IMR-90 (cell line): Measurements from ENCODE around the gene MRPL23. TPM values are rescaled to one million over a fixed set of nuclear protein-coding genes. Genes with fewer than 3 reads are reported as not detected.

Experiments
- ATAC-seq: fragments of 200-7000 bp; cut with Tn5 transposase; 2 replicates; pipeline ENCODE4 v1.9.1; 2020; ENCODE audit warnings: low read depth, mild to moderate bottlenecking, moderate library complexity
- BruUV-seq: library from RNA; stranded (reverse); fragments of 400-500 nt; replicated peaks from 2 replicates; lab custom pipeline; 2021; lab: Mats Ljungman, UMichigan
- CTCF ChIA-PET: fragments of 300-600 bp; formaldehyde crosslinking; extraction: SDS; loops from one replicate; lab custom pipeline; 2021; ENCODE audit warnings: antibody characterized with exemption; lab: Yijun Ruan, JAX
- POLR2A ChIA-PET: fragments of 300-600 bp; sonication (Branson Sonifier 250); formaldehyde crosslinking; loops from one replicate; lab custom pipeline; 2022; ENCODE audit warnings: antibody characterized with exemption; ENCODE audit not compliant: unreplicated experiment; lab: Charles Lee
- DNase-seq: peaks from one replicate; pipeline ENCODE4 v3.0.0; 2013
- H2AFZ ChIP-seq: replicated peaks from 2 replicates; pipeline ENCODE3; 2013; ENCODE audit warnings: low read length, mild to moderate bottlenecking; ENCODE audit not compliant: poor library complexity
- H2AK5ac ChIP-seq: 2 replicates; pipeline ENCODE4 v1.6.1; 2013; ENCODE audit warnings: low read depth, low read length, inconsistent platforms
- H2AK9ac ChIP-seq: replicated peaks from 2 replicates; pipeline ENCODE3; 2013; ENCODE audit warnings: mild to moderate bottlenecking, low read depth, low read length, moderate library complexity; ENCODE audit not compliant: poor library complexity
- H2BK120ac ChIP-seq: 2 replicates; pipeline ENCODE4 v1.6.1; 2013; ENCODE audit warnings: low read depth, low read length, inconsistent platforms
- H2BK15ac ChIP-seq: 3 replicates; pipeline ENCODE4 v1.6.1; 2013; ENCODE audit warnings: low read depth, low read length, inconsistent platforms
- H2BK20ac ChIP-seq: 2 replicates; pipeline ENCODE4 v1.6.1; 2013; ENCODE audit warnings: low read depth, mild to moderate bottlenecking, inconsistent platforms, low read length, moderate library complexity
- H2BK5ac ChIP-seq: 2 replicates; pipeline ENCODE4 v1.6.1; 2013; ENCODE audit warnings: mild to moderate bottlenecking, low read depth, low read length, inconsistent platforms; ENCODE audit not compliant: poor library complexity, severe bottlenecking
- H3K14ac ChIP-seq: replicated peaks from 2 replicates; pipeline ENCODE4 v1.6.1; 2013; ENCODE audit warnings: low read depth, low read length, inconsistent platforms
- H3K18ac ChIP-seq: 2 replicates; pipeline ENCODE4 v1.6.1; 2013; ENCODE audit warnings: low read depth, low read length, control low read depth
- H3K23ac ChIP-seq: 2 replicates; pipeline ENCODE4 v1.6.1; 2013; ENCODE audit warnings: low read depth, low read length, inconsistent platforms
- H3K27ac ChIP-seq: 2 replicates; pipeline ENCODE4 v1.5.1; 2013; ENCODE audit warnings: mild to moderate bottlenecking, control low read depth, low read length; ENCODE audit not compliant: insufficient read depth
- H3K27me3 ChIP-seq: 2 replicates; pipeline ENCODE4 v1.6.1; 2013; ENCODE audit warnings: low read length; ENCODE audit not compliant: control insufficient read depth, insufficient read depth
- H3K36me3 ChIP-seq: 2 replicates; pipeline ENCODE4 v1.6.1; 2013; ENCODE audit warnings: low read length, mixed read lengths; ENCODE audit not compliant: control insufficient read depth, insufficient read depth
- H3K4ac ChIP-seq: 2 replicates; pipeline ENCODE4 v1.6.1; 2013; ENCODE audit warnings: low read depth, low read length, inconsistent platforms
- H3K4me1 ChIP-seq: 2 replicates; pipeline ENCODE4 v1.6.1; 2013; ENCODE audit warnings: low read length, mixed read lengths; ENCODE audit not compliant: control insufficient read depth, insufficient read depth
- H3K4me2 ChIP-seq: 2 replicates; pipeline ENCODE4 v1.6.1; 2013; ENCODE audit warnings: low read depth, mild to moderate bottlenecking, control low read depth, low read length, moderate library complexity
- H3K4me3 ChIP-seq: 2 replicates; pipeline ENCODE4 v1.5.1; 2013; ENCODE audit warnings: low read depth, mild to moderate bottlenecking, control low read depth, low read length, moderate library complexity; ENCODE audit not compliant: insufficient read depth
- H3K56ac ChIP-seq: 2 replicates; pipeline ENCODE4 v1.6.1; 2013; ENCODE audit warnings: low read length, inconsistent platforms; ENCODE audit not compliant: insufficient read depth; ENCODE audit errors: extremely low read depth
- H3K79me1 ChIP-seq, 2 experiments: 2 replicates each; pipeline ENCODE4 v1.6.1; 2013; ENCODE audit warnings: low read length in 2 of 2, inconsistent platforms in 1 of 2, low read depth in 1 of 2
- H3K9ac ChIP-seq: 2 replicates; pipeline ENCODE4 v1.6.1; 2013; ENCODE audit warnings: low read depth, low read length, control low read depth
- H3K9me1 ChIP-seq: 2 replicates; pipeline ENCODE4 v1.6.1; 2013; ENCODE audit warnings: low read length, inconsistent platforms; ENCODE audit not compliant: insufficient read depth
- H3K9me3 ChIP-seq: 2 replicates; pipeline ENCODE4 v1.6.1; 2013; ENCODE audit warnings: low read length; ENCODE audit not compliant: control insufficient read depth, insufficient read depth
- H4K20me1 ChIP-seq: 2 replicates; pipeline ENCODE4 v1.6.1; 2013; ENCODE audit warnings: low read length, inconsistent platforms; ENCODE audit not compliant: insufficient read depth
- H4K5ac ChIP-seq: 2 replicates; pipeline ENCODE4 v1.6.1; 2013; ENCODE audit warnings: mild to moderate bottlenecking, low read depth, low read length, control low read depth
- H4K8ac ChIP-seq, 2 experiments: 2 replicates each; pipeline ENCODE4 v1.6.1; 2013; ENCODE audit warnings: low read depth in 2 of 2, low read length in 2 of 2, control low read depth in 1 of 2, inconsistent platforms in 1 of 2
- H4K91ac ChIP-seq: 2 replicates; pipeline ENCODE4 v1.6.1; 2013; ENCODE audit warnings: low read depth, low read length, inconsistent platforms; ENCODE audit not compliant: insufficient read depth
- BHLHE40 ChIP-seq: fragments of 150-350 bp; IDR thresholded peaks from 2 replicates; pipeline ENCODE4 v1.6.1; 2016; ENCODE audit warnings: mild to moderate bottlenecking, low read depth, low read length
- CEBPB ChIP-seq: IDR thresholded peaks from 2 replicates; pipeline ENCODE4 v1.6.1; 2012; ENCODE audit warnings: low read depth, low read length, improper control_type of control experiment
- CHD1 ChIP-seq: IDR thresholded peaks from 2 replicates; pipeline ENCODE4 v1.6.1; 2012; ENCODE audit warnings: low read depth, low read length, improper control_type of control experiment
- CTCF ChIP-seq: conservative IDR thresholded peaks from 2 replicates; pipeline ENCODE4 v1.5.1; 2012; ENCODE audit warnings: mild to moderate bottlenecking, low read depth, low read length, improper control_type of control experiment
- ELK1 ChIP-seq: fragments of 150-350 bp; IDR thresholded peaks from 2 replicates; pipeline ENCODE4 v1.6.1; 2016; ENCODE audit warnings: low read depth, mild to moderate bottlenecking, low read length, moderate library complexity, borderline replicate concordance
- FOS ChIP-seq: fragments of 150-350 bp; IDR thresholded peaks from 2 replicates; pipeline ENCODE4 v1.6.1; 2016; ENCODE audit warnings: low read depth, low read length
- MAFK ChIP-seq: IDR thresholded peaks from 2 replicates; pipeline ENCODE4 v1.6.1; 2012; ENCODE audit warnings: low read depth, low read length, improper control_type of control experiment
- MAZ ChIP-seq: IDR thresholded peaks from 2 replicates; pipeline ENCODE4 v1.6.1; 2012; ENCODE audit warnings: low read depth, mild to moderate bottlenecking, low read length, improper control_type of control experiment, moderate library complexity, borderline replicate concordance
- MXI1 ChIP-seq: IDR thresholded peaks from 2 replicates; pipeline ENCODE4 v1.6.1; 2012; ENCODE audit warnings: low read depth, mild to moderate bottlenecking, low read length, moderate library complexity, borderline replicate concordance
- NFE2L2 ChIP-seq: fragments of 150-350 bp; IDR thresholded peaks from 2 replicates; pipeline ENCODE4 v1.6.1; 2016; ENCODE audit warnings: low read depth, mild to moderate bottlenecking, low read length
- POLR2A ChIP-seq: IDR thresholded peaks from 2 replicates; pipeline ENCODE4 v1.6.1; 2012; ENCODE audit warnings: mild to moderate bottlenecking, low read depth, low read length
- RAD21 ChIP-seq: IDR thresholded peaks from 2 replicates; pipeline ENCODE4 v1.6.1; 2012; ENCODE audit warnings: low read length, improper control_type of control experiment
- RCOR1 ChIP-seq: IDR thresholded peaks from 2 replicates; pipeline ENCODE4 v1.6.1; 2012; ENCODE audit warnings: mild to moderate bottlenecking, low read length, improper control_type of control experiment; ENCODE audit not compliant: insufficient replicate concordance
- RFX5 ChIP-seq: IDR thresholded peaks from 2 replicates; pipeline ENCODE4 v1.8.0; 2012; ENCODE audit warnings: low read depth, mild to moderate bottlenecking, low read length, moderate library complexity
- SMC3 ChIP-seq: fragments of 150-350 bp; IDR thresholded peaks from 2 replicates; pipeline ENCODE4 v1.6.1; 2016; ENCODE audit warnings: low read depth, mild to moderate bottlenecking, antibody characterized with exemption, low read length, moderate library complexity
- WGBS, 2 experiments: methylation state at CpG; one replicate each; pipeline versions ENCODE4 v1.1.5 to v1.1.7; 2013; ENCODE audit warnings: missing lambda C conversion rate in 2 of 2; ENCODE audit not compliant: insufficient read length in 1 of 2; ENCODE audit errors: extremely low coverage in 2 of 2; 5-methylcytosine and 5-hydroxymethylcytosine counted together
- dilution Hi-C: fragments of 300-500 bp; cut with HindIII; formaldehyde crosslinking; loops from one replicate; pipeline ENCODE4 v1.14.3; 2018; ENCODE audit warnings: low sequenced_read_pairs; ENCODE audit not compliant: unreplicated experiment
- in situ Hi-C: fragments of 300-500 bp; cut with MboI; formaldehyde crosslinking; loops from 3 replicates; pipeline ENCODE4 v1.14.3; 2019; ENCODE audit warnings: low sequenced_read_pairs, inconsistent platforms, mixed read lengths
- intact Hi-C: fragments of 100-400 bp; cut with micrococcal nuclease; formaldehyde crosslinking; loops from 2 replicates; pipeline ENCODE4 v1.10.0; 2022
- polyA plus RNA-seq, 3 experiments: library from polyadenylated mRNA; depleted of rRNA; stranded (reverse); fragments of >200 nt; gene quantifications; 2 replicates each; pipeline ENCODE4 v1.2.3, GENCODE V29; 2012; ENCODE audit warnings: low replicate concordance in 1 of 3
- total RNA-seq: library from RNA; depleted of rRNA; stranded (reverse); fragments of >200 nt; gene quantifications from 2 replicates; pipeline ENCODE4 v1.2.3, GENCODE V29; 2012

MRPL23 gene
- total and polyA plus RNA-seq, 2 of the 4 experiments (the other 2 are of a cell fraction): 68.4 to 114 TPM

- Histone ChIP-seq H2BK5ac (no peak overlapping the region), H3K79me1 (no peaks in the 10 kb centered on the region), H3K18ac (no peak overlapping the region), H3K4me2 (no peak overlapping the region), H3K9me3 (no peaks in the 10 kb centered on the region), H2AK9ac (no peak overlapping the region), H3K4me3 (no peak overlapping the region), H3K14ac (no peak overlapping the region), H3K4ac (no peak overlapping the region), H2BK120ac (no peak overlapping the region), H2AK5ac (no peak overlapping the region), H3K27me3 (no peaks in the 10 kb centered on the region), H4K20me1 (no peaks in the 10 kb centered on the region), H3K23ac (no peak overlapping the region), H3K9ac (no peak overlapping the region), H3K4me1 (no peaks in the 10 kb centered on the region), H4K8ac (no peak overlapping the region), H3K36me3 (no peaks in the 10 kb centered on the region), H4K91ac (no peak overlapping the region), H3K56ac (no peak overlapping the region), H2BK20ac (no peak overlapping the region), H4K5ac (no peak overlapping the region), H3K9me1 (no peaks in the 10 kb centered on the region), H3K27ac (no peak overlapping the region), H2AFZ (no peak overlapping the region), H2BK15ac (no peak overlapping the region)
- no peak for TF ChIP-seq RFX5
- no peak for TF ChIP-seq MAZ
- no peak for TF ChIP-seq POLR2A
- TF ChIP-seq BHLHE40: no peak
- TF ChIP-seq CTCF: no peak
- no peak for TF ChIP-seq CEBPB
- TF ChIP-seq SMC3: no peak
- TF ChIP-seq NFE2L2: no peak
- TF ChIP-seq RCOR1: no peak
- no peak for TF ChIP-seq ELK1
- TF ChIP-seq FOS: no peak
- no peak for TF ChIP-seq MAFK
- no peak for TF ChIP-seq CHD1
- no peak for TF ChIP-seq MXI1
- no peak for TF ChIP-seq RAD21
- no peak for ATAC-seq
- POLR2A ChIA-PET: no interaction called here
- intact Hi-C loops (no loop called here), in situ Hi-C loops (no loop called here), dilution Hi-C loops (no loop called here)
- no CpG with 5 or more reads among the region's 24 CpGs for WGBS, 2 experiments
- no TSS peak for BruUV-seq
- no peak for DNase-seq
- CTCF ChIA-PET: no interaction called here
Measured at GRCh38 chr11:1988667-1989317, 41.7 kb downstream of the MRPL23 start.
